ENCODE results near the gene SERPINB7.

DNA sequence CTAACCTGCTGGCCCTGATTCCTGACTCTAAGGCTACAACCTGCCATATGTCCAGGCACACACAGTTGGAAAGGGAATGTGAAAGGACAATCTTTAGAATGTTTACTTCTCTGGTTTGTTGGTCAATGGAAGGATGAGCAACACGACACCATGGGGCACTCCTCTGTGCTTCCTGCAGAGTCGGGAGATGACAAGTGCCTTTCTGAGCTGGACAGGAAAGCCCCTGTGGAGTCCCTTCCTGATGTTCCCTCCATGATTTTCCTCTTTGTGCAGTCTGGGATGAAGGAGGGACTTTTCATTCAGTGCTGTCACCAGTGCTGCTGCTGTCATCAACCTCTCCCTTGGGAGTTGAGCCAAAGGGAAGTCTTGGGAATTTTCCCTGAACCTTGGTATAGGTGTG is 22.6 kb upstream of the SERPINB7 start:
- TF ChIP-seq, protein P1, sequence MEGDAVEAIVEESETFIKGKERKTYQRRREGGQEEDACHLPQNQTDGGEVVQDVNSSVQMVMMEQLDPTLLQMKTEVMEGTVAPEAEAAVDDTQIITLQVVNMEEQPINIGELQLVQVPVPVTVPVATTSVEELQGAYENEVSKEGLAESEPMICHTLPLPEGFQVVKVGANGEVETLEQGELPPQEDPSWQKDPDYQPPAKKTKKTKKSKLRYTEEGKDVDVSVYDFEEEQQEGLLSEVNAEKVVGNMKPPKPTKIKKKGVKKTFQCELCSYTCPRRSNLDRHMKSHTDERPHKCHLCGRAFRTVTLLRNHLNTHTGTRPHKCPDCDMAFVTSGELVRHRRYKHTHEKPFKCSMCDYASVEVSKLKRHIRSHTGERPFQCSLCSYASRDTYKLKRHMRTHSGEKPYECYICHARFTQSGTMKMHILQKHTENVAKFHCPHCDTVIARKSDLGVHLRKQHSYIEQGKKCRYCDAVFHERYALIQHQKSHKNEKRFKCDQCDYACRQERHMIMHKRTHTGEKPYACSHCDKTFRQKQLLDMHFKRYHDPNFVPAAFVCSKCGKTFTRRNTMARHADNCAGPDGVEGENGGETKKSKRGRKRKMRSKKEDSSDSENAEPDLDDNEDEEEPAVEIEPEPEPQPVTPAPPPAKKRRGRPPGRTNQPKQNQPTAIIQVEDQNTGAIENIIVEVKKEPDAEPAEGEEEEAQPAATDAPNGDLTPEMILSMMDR (IDR thresholded peaks at IDR 0.05; ENCODE audit: borderline replicate concordance, extremely low read depth, low read length, poor library complexity, severe bottlenecking), result no peak
- TF ChIP-seq EZH2 (IDR thresholded peaks at IDR 0.05; ENCODE audit: borderline replicate concordance, low read depth, low read length, severe bottlenecking), result no peak

All from DND-41 (cell line).